ENCODE measurements around the gene PDSS2.

DNA sequence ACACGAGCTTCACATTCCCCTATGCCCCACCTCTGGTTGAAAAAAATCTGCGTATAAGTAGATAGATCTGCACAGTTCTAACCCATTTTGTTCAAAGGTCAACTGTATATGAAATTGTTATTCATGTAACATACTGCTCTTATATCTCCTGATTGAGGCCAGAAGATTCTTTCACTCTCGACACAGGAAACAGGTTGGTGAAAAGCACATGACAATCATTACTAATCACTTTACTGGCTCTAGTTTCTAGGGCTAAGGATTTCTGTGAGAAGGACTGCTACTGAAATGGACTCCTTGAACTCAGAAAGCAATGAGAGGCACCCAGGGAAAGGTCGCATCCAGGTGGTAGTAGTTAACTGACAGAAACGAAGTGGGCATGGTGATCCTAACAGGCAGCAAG, 21.7 kb downstream of the PDSS2 start:
- TF ChIP-seq EZH2 (IDR thresholded peaks at IDR 0.05), result no peak
- TF ChIP-seq, protein P1, sequence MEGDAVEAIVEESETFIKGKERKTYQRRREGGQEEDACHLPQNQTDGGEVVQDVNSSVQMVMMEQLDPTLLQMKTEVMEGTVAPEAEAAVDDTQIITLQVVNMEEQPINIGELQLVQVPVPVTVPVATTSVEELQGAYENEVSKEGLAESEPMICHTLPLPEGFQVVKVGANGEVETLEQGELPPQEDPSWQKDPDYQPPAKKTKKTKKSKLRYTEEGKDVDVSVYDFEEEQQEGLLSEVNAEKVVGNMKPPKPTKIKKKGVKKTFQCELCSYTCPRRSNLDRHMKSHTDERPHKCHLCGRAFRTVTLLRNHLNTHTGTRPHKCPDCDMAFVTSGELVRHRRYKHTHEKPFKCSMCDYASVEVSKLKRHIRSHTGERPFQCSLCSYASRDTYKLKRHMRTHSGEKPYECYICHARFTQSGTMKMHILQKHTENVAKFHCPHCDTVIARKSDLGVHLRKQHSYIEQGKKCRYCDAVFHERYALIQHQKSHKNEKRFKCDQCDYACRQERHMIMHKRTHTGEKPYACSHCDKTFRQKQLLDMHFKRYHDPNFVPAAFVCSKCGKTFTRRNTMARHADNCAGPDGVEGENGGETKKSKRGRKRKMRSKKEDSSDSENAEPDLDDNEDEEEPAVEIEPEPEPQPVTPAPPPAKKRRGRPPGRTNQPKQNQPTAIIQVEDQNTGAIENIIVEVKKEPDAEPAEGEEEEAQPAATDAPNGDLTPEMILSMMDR (IDR thresholded peaks at IDR 0.05), result no peak
- no peak for TF ChIP-seq EZH2phosphoT487 (IDR thresholded peaks at IDR 0.05)
